ENCODE results near the gene AATF.

DNA sequence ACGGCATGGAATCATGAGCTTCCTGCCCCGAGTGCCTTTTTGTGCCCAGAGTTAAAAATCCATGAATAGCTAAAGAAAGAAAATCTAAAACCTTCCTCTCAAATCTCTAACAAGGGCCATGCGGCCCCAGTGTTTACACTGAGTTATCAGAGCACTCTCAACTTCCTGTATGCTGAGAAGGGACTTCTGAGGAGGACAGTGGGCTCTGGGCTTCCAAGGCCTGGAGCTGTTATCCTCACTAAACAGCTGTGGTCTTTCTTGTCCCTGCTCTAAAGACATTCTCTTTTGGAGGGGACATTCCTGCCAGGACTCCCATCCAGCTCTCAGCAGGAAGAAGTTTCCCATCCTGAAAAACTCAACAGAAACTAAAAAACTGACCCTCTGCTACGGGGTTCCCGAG lies 135.6 kb downstream of the AATF start:
- TF ChIP-seq, protein P1, sequence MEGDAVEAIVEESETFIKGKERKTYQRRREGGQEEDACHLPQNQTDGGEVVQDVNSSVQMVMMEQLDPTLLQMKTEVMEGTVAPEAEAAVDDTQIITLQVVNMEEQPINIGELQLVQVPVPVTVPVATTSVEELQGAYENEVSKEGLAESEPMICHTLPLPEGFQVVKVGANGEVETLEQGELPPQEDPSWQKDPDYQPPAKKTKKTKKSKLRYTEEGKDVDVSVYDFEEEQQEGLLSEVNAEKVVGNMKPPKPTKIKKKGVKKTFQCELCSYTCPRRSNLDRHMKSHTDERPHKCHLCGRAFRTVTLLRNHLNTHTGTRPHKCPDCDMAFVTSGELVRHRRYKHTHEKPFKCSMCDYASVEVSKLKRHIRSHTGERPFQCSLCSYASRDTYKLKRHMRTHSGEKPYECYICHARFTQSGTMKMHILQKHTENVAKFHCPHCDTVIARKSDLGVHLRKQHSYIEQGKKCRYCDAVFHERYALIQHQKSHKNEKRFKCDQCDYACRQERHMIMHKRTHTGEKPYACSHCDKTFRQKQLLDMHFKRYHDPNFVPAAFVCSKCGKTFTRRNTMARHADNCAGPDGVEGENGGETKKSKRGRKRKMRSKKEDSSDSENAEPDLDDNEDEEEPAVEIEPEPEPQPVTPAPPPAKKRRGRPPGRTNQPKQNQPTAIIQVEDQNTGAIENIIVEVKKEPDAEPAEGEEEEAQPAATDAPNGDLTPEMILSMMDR (IDR thresholded peaks at IDR 0.05): no peak
- TF ChIP-seq POLR2A (IDR thresholded peaks at IDR 0.05): no peak
